GM18907 (cell line): ENCODE results near the gene SBF2.
A peak's percentile ranks its signal among the peaks of the same experiment; 100 is the strongest.

Experiments used
- ATAC-seq: cut with Tn5 transposase; IDR thresholded peaks from one replicate; pipeline ENCODE4 v1.9.1; 2021; ENCODE audit warnings: mild to moderate bottlenecking, moderate library complexity; ENCODE audit not compliant: unreplicated experiment

Gene SBF2

DNA sequence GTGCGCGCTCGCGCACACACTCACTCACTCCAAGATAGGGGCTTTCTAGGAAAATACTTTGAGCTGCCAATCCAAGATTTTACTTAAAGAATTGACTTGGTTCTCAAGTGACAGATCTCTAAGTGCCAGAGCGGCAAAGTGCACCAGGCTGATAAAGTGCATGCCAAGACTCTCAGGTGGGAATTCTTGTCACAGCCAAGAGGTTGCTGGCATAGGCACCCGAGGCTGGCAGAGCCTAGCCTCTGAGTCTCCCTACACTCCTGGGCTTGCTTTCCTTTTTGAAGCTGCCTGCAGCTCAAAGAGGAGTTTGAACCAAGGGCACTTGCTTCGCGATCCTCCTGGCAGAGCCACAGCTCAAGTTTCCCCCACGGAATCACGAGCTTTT, 8.3 kb upstream of the SBF2 start:
- no peak for ATAC-seq

DNA sequence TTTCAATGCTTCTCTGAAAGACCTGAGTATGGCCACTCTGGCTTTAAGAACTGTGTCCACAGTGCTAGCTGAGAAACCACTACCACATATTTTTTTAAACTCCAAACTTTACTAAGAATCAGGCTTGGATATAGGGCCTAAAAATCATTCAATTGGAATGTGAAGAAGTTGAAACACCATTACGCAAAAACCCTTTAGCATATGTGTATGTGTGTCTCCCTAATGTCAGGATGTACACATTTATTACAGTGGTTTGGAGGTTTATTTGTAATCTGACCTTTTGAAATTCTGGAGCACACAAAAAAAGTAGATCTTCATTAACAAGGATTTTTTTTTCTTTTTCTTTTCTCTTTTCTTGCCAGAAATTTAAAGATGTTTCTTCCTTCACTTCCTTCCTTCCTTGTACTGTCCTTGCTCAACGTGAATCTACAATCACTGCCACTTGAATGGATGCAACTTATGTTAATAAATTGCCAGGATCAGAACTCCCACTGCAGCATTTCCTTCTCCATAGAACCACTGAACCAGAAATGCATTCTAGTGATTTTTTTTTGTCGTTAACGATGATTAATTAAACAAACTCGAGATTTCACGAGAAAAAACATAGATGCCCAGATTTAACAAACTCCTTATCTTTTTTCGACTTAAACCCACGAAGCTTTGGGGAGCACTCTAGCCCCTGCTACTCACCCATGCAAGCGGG, 7.8 kb upstream of the SBF2 start:
- ATAC-seq = no peak

DNA sequence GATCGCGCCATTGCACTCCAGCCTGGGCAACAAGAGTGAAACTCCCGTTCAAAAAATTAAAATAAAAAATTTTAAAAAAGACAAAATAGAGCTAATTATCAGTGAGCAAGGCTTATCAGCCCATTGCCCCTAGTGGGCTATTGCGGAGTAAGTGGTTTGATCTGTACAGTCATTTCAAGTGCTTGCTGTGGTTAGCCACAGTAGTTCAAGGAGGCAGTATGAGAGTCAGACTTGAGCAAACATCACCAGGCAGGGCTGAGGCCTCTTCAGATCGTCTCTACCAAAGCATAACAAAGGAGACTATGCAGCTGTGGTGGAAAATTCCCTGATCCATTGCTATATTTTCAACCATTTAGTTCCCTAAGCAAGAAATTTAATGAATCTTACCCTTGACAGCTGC, 4.3 kb upstream of the SBF2 start:
- peak; percentile 96 for ATAC-seq

DNA sequence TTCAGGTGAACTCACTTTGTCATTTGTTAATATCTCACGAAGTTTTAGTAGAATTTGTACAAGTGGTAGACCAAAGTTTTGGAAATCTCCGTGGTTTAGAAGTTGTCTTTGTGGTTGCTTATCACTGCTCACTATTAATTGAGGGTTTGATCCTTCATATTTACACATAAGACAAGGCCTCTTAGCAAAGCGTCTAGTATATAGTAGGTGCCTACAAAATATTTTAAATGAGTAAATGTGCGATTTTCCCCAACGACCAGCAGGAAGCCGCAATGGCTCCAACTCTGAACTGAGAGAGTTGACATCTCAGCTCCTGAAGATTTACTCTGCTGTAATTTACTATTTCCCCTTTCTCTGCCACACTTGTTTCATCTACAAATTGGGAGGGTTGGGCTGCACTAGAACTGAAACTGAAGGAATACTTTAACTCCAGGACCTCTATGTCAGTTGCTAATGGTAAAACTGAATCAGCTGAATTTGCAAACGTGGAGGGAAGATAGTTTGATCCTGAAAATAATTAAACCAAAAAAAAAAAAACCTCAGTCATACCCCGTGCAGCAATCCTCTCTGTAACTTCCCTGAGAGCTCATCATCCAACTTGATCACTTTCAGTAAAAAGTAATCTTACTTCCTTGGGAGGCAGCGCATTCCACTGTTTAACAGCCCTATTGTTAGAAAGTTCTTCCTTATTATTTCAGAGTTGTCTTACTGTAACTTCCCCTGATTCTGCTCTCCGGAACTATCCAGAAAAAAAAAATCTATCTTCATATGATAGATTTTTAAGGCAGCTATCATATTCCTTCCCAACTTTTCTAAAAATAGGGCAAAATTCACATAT, 1.3 kb upstream of the SBF2 start:
- ATAC-seq = no peak

DNA sequence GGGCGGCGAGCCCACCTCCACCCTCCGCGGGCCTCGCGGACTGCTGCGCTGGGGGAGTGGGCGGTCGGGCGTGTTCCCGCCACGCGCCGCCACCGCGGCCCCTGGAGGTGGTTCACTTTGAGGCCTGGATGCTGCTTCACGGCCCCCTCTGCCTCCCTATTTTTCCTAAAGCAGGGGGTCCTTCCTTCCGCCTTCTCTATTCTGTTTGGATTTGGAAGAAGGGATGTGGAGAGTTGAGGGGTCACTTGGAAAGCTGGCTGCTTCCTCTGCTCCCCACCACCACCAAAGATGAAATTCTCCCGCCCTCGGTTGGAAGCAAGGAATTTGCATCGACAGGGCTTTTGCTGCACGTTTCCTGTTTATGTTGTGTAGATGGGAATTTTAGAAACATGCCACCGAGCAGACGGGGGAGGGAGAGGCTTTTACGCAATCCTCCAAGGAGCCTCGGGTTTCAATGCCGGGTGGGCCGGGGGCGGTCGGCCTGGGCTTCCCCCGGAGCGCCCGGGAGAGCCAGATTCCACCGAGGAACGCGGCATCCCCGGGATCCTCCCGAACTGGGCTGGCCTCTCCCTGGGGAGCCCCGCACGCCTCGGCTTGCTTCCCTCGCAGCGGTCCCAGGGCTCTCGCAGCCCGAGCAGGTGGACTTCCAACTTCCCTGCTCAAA, 403 bp upstream of the SBF2 start:
- no peak for ATAC-seq

DNA sequence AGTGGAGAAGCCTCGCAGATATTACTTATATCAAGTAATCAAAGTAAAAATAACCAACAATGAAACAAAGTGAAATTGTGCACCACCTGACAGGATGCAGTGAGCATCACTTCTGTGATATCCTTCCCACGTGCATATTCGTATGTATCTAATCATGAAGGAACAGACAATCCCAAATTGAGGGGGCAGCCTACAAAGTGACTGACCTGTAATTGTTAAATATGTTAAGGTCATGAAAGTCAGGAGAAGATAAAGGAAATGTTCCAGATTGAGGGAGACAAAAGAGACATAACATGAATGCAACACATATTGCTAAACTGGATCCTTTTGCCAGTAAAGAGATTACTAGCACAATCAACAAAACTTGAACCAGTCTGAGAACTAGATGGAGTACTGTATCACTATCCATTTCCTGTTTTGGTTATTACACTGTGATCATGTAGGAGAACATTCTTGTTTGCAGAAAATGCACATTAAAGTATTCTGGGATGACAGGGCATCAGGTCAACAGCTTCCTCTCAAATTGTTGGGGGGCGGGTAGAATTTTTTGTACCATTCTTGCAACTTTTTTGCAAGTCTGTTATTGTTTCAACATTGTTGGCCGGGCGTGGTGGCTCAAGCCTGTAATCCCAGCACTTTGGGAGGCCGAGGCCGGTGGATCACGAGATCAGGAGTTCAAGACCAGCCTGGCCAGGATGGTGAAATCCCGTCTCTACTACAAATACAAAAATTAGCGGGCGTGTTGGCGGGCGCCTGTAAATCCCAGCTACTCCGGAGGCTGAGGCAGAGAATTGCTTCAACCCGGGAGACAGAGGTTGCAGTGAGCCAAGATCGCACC, 2.0 kb downstream of the SBF2 start:
- no peak for ATAC-seq

DNA sequence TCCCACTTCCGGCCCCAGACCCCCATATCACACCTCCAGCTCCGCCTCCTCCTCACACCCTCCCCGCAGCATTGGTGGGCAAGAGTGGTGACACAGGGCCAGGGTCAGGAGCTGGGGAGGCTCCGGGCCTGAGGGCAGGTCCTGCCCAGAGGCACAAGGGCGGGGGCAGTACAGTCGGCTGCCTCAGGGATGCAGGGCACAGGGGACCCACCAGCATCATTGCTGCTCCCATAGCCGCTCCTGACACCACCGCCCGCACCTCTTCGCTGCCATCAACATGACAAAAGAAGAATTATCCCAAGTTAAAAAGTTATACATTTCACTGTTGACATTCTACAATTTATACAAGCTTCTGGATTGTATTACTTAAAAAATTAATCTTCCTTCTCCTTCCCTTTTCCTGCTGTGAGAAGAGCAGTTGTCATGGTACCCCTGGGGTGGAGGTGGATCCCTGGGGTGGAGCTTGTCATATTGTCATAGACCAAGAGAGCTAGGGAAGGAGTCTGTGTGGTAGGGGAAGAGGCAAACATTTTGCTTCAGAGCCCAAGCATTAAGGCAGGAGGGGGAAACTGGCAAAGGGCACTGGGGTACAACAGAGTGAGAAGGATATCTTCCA, 4.1 kb downstream of the SBF2 start:
- ATAC-seq = no peak

DNA sequence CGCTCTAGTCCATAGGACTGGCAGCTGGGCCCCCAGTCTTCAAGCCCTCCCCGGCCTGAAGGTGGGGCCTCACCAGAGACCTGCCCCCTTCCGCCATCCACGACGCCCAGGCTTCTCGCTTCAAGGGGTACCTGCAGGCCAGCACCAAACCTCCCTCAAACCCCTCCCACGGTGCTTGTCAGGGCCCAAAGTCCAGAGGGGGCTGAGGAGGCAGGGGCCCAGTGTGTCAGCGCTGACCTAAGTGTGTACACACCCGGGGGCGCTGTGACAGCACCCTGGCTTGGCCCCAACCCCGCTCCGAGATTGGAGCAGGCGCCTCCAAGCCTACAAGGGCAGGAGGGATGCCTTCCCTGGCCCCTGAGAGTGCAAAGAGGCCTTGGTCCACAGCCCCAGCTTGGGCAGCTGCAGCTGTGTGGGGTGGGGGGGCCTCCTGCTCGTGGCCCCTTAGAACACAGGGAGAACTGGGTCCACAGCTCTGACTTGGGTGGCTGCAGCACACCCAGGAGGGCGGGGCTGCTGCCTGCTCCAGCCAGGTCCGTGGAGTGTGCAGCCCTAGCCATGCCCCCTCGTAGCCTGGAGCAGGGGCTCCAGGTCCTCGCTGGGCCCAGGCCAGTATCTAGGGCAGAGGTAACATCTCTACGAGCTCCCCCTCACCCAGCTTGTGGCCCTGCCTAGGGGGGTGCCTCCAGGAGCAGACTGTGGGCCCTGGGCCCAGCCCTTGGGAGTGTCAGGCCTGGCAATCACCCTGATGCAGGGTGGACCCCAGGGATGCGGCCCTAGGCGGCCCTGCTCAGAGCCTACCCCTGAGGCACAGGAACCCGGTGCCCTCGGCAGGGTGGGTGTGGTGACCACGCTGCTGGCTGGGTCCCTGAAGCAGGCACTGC, 4.9 kb downstream of the SBF2 start:
- ATAC-seq = no peak

DNA sequence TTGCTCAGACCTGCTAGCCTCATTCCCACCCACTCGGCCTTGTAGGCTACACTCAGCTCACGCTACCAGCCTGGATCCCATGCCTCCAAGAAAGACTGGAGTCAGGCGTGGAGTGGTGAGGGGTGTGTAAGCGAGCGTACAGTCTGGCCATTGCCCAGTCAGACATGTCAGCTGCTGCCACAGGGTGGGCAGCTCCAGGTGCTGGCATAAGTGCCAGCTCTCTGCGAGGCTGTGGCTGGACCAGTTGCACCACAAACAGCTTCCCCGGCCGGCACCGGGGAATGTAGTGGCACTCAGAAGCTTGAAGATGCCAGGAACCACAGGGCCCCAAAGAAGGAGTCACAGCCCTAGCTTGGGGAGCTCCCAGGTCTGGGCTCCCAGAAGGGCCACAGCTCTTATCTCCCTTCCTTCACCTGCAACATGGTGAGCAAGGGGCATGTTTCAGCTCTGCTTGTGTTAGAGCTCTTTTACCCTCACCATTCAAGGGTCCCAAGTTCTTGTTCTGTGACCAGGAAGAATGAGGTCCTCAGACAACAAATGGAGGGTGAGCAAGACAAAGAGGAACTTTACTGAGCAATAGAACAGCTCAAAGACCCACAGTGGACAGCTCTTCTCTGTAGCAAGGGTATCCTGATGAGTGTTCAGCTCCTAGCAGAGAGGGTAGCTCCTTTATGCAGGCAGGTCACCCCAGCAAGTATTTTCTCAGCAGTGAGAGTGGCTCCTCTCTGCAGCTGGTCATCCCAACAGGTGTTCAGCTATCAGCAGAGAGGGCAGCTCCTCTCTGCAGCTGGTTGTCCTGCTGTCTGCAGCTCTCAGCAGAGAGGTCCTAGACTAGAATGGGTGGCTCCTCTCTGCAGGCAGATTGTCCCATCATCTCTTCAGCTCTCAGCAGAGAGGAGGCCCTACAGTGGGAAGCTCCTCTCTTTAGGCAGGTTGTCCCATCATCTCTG, 6.0 kb downstream of the SBF2 start:
- ATAC-seq = no peak

DNA sequence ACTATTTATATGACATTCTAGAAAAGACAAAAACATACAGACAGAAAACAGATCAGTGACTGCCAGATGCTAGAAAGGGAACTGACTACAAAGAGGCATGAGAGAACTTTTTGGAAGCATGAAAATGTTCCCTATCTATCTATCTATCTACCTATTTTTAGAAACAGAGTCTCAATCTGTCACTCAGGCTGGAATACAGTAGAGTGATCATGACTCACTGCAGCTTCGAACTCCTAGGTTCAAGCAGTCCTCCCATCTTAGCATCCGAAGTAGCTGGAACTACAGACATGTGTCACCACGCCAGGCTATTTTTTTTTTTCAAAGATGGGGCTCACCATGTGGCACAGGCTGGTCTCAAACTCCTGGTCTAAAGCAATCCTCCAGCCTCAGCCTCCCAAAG, 6.9 kb downstream of the SBF2 start:
- ATAC-seq = no peak

DNA sequence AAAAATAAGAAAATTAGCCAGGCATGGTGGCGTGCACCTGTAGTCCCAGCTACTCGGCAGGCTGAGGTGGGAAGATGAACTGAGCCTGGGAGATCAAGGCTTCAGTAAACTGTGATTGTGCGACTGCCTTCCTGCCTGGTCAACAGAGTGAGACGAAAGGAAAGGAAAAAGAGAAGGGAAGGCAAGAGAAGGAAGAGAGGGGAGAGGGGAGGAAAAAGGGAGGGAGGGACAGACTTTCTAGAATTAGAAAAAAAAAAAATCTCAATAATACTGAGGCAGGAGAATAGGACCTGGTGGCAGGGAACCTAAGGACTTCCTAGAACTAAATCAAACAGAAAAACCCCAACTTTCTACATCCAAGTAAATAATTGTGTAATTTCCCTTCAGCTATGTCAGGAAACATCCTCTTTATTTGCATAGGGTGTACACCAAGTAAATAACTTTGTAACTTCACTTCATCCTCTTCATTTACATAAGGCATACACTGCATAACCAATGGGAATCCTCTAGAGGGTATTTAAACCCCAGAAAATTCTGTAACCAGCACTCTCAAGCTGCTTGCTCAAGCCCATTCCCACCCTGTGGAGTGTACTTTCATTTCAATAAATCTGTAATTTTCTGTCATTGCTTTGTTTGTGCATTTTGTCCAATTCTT, 8.7 kb downstream of the SBF2 start:
- ATAC-seq = no peak

DNA sequence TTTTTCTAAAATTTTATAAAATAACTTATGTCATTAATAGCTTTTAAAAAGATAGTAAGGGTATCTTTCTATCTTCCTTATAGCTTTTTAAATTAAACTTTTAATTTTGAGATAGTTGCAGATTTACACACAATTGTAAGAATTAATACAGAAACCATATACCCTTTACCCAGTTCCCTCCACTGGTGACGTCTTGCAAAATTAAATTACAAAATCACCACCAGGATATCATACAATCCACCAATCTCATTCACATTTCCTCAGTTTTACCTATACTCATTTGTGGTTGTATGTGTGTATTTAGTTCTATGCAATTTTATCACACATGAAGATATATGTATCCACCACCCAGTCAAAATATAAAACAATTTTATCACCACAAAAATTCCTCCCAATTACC, 10.0 kb downstream of the SBF2 start:
- no peak for ATAC-seq

DNA sequence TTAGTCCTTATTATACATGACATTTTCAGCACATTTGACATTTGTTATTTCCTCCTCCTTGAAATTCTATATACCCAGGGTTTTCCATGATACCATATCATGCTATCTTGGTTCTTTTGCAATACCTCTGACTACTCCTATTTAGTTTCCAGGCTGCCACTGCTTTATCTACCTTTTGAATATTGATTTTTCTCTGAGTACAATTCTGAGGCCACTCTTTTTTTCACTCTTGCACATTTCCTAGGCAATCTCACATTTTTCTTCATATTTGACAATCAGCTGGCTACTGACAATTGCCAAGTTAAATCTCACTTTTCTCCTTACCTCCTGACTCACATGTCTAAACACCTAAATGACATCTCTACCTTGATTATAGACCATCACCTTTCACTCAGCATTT, 11.9 kb downstream of the SBF2 start:
- no peak for ATAC-seq

DNA sequence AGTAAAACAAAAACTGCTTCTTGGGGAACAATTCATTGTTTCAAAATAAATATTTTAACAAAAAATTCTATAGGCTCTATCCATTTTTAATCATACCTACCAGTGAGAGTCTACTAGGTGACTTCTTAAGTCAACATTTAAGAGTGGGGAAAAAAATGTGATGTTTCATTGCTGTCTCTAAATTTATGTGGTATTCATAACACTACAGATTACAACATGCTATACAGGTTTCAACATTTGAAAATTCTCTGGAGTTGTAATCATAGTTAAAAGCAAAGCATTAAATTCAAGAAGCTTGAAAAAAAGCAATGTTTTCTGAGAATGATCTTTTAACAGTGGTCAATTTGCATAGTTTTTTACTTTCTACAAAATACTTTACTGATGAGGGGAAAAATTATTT, 18.3 kb downstream of the SBF2 start:
- ATAC-seq = no peak

DNA sequence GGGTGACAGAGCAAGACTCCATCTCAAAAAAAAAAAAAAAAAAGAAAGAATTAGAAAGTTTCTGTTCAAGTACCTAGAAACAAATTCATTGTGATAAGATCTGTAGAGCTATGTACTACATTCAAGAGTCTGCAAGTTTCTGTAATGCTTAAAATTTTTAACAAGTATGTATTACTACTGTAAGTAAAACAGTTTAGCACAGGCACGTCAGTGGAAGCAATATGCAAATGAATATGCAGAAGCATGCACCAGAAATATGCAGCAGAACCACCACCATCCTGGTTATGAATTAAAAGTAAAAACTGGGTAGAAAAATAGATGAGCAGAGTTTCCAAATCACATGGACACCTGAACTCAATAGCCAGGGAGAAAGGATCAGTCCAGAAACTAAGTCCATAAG, 19.3 kb downstream of the SBF2 start:
- ATAC-seq = no peak

DNA sequence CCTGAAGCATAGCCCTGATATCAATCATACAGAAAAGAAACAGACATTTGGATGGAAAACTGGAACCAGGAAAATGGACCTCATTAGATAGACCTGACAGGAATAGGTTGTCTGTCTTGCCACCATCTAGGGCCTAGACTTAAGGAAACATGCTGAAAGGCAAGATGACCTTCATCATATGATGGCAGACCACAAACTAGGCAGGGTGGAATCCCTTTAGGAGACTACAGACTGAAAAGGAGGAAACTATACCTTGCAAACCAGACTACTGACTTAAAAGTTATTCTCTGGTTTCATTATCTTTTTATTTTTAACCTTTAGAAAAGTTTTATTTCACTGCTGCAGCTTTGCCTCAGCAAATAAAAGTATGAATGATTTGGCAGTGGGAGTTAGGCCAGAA, 20.3 kb downstream of the SBF2 start:
- no peak for ATAC-seq

DNA sequence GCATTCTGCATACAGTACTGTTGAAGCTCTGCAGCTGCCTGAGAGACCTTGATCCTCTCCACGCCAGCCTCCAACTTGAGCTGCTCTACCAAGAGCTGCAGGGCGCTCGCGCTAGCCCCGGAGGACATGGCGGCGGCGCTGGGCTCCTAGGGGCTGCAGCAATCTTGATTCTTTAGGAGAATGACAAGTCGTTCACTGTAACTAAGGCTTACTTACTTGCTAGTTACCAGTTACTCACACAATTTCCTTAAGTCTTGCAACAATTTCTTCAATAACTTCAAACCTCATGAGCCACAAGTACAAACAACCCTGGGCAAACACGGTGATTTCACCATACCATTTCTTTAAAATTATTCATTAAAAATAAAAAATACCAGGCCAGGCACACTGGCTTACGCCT, 21.9 kb downstream of the SBF2 start:
- ATAC-seq = no peak
